Kidney (tissue), 14 donors: Measurements from ENCODE around the gene OPHN1. TPM values are rescaled to one million over a fixed set of nuclear protein-coding genes. Genes with fewer than 3 reads are reported as not detected.

ENCODE experiments used
- DNase-seq, 5 donors: peaks; one replicate each; pipeline ENCODE4 v3.0.0-alpha.2; 2013 to 2020
- FAIRE-seq: peaks from 2 replicates; lab custom pipeline; 2012; peaks lifted over from hg19 to GRCh38; lab: Jason Lieb, UNC
- H3K27ac ChIP-seq, 2 donors: one replicate each; pipeline ENCODE4 v1.7.0; 2013; ENCODE audit warnings: low read depth in 2 of 2, low read length in 2 of 2, inconsistent platforms in 1 of 2
- H3K27me3 ChIP-seq: one replicate; pipeline ENCODE4 v1.7.1; 2013; ENCODE audit warnings: low read length, inconsistent platforms; ENCODE audit not compliant: control insufficient read depth, insufficient read depth
- H3K36me3 ChIP-seq, 3 donors: one replicate each; pipeline versions ENCODE4 v1.7.0 to v1.7.1; 2013; ENCODE audit warnings: low read length in 3 of 3, control low read depth in 1 of 3, inconsistent platforms in 1 of 3; ENCODE audit not compliant: insufficient read depth in 3 of 3, control insufficient read depth in 2 of 3
- H3K4me1 ChIP-seq, 3 donors: one replicate each; pipeline versions ENCODE4 v1.7.0 to v1.7.1; 2013; ENCODE audit warnings: low read length in 3 of 3, inconsistent platforms in 1 of 3, low read depth in 1 of 3; ENCODE audit not compliant: control insufficient read depth in 2 of 3, insufficient read depth in 2 of 3
- H3K4me3 ChIP-seq, 3 donors: one replicate each; pipeline versions ENCODE4 v1.7.0 to v1.8.1; 2013; ENCODE audit warnings: low read length in 3 of 3, control low read depth in 1 of 3, inconsistent platforms in 1 of 3
- H3K9ac ChIP-seq, 3 donors: one replicate each; pipeline versions ENCODE4 v1.7.0 to v1.7.1; 2013; ENCODE audit warnings: low read length in 3 of 3, control low read depth in 1 of 3, inconsistent platforms in 1 of 3
- H3K9me3 ChIP-seq, 3 donors: one replicate each; pipeline versions ENCODE4 v1.7.0 to v1.7.1; 2013; ENCODE audit warnings: low read length in 3 of 3, control low read depth in 1 of 3, inconsistent platforms in 1 of 3; ENCODE audit not compliant: control insufficient read depth in 2 of 3, insufficient read depth in 1 of 3
- intact Hi-C: fragments of 100-400 bp; cut with DNase I; formaldehyde crosslinking; loops from one replicate; pipeline ENCODE4 v1.11.1; 2022
- polyA plus RNA-seq: library from polyadenylated mRNA; stranded (reverse); fragments of 350-450 nt; fragmentation: Illumina TruSeq; extraction: RNeasy Lipid Tissue Mini Kit (QIAGEN cat#74804); gene quantifications from one replicate; pipeline ENCODE4 v1.2.3, GENCODE V29; 2014; ENCODE audit warnings: low read depth, low replicate concordance; ENCODE audit not compliant: insufficient read depth
- total RNA-seq: library from RNA; stranded (reverse); fragmentation: NEBNext Ultra II Directional; extraction: Animal tissue kit (Norgen Biotek cat#: 25700); gene quantifications from one replicate; pipeline ENCODE4 v1.2.1, GENCODE V29; 2021
- TF ChIP-seq, protein P1 (sequence below): IDR thresholded peaks from 3 replicates; pipeline ENCODE4 v1.5.1; 2012; ENCODE audit warnings: mild to moderate bottlenecking, moderate library complexity, borderline replicate concordance; ENCODE audit not compliant: insufficient read depth; ENCODE audit errors: extremely low read depth
- donor health status: control.
- donor health status: control.
- donor health status: control.
- donor health status: control.
- donor health status: control.
- donor health status: DM: yes; HTN: yes; CAD: no.
- donor health status: Normal renal cell carcinoma (clear cell type).

OPHN1 gene
- total and polyA plus RNA-seq, 2 donors from 2014 or later: 1.9 to 9.5 TPM

DNA sequence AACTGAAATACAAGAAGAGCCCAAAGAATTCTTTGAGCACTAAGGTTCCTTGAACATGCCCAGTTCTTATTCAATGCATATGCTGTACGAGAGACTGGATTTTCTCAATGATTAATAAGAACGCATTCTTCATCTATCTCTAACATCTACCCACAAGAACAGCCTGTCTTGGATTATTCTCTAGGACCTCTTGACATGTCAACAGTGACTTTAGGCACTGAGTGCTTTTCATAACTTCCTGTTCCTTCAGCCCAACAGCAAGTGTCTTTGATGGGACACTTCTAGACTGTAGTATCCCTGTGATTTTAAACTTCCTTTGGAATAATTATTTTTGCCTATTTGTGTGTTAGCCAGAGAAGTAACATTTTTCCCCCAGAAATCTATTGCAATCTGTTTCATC, 69.3 kb downstream of the OPHN1 start:
- intact Hi-C loops: no loop called here
- H3K9me3 ChIP-seq: no peaks in the 10 kb centered on the region
- DNase-seq: no peak
- H3K9ac ChIP-seq: no peak overlapping the region
- no peak overlapping the region for H3K27ac ChIP-seq
- H3K27me3 ChIP-seq: no peaks in the 10 kb centered on the region
- H3K4me1 ChIP-seq: no peaks in the 10 kb centered on the region
- no peaks in the 10 kb centered on the region for H3K36me3 ChIP-seq
- no peak for FAIRE-seq
- no peak overlapping the region for H3K4me3 ChIP-seq
- TF ChIP-seq, protein P1, sequence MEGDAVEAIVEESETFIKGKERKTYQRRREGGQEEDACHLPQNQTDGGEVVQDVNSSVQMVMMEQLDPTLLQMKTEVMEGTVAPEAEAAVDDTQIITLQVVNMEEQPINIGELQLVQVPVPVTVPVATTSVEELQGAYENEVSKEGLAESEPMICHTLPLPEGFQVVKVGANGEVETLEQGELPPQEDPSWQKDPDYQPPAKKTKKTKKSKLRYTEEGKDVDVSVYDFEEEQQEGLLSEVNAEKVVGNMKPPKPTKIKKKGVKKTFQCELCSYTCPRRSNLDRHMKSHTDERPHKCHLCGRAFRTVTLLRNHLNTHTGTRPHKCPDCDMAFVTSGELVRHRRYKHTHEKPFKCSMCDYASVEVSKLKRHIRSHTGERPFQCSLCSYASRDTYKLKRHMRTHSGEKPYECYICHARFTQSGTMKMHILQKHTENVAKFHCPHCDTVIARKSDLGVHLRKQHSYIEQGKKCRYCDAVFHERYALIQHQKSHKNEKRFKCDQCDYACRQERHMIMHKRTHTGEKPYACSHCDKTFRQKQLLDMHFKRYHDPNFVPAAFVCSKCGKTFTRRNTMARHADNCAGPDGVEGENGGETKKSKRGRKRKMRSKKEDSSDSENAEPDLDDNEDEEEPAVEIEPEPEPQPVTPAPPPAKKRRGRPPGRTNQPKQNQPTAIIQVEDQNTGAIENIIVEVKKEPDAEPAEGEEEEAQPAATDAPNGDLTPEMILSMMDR: no peak

DNA sequence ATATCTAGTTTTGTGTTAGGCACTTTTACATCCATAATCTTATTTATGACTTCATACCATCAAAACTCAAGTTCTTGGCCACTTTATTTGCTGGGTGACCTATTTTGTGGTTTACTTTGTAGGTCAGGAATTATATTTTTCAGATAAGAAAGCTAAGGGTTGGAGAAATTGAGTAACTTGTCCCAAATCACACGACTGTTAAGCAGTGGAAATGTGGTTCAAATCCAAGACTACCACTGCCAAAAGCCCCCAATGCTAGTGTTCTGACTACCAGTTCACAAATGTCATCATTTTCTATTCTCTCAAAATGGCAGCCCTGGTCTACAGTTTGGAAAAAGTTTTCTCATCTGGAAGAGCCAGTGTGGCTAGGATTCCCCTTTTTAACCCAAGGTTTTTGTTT, 74.6 kb downstream of the OPHN1 start:
- Histone ChIP-seq H3K4me3 (no peak overlapping the region), H3K9me3 (no peaks in the 10 kb centered on the region), H3K27me3 (no peaks in the 10 kb centered on the region), H3K4me1 (no peaks in the 10 kb centered on the region), H3K36me3 (no peaks in the 10 kb centered on the region), H3K27ac (no peak overlapping the region), H3K9ac (no peak overlapping the region)
- intact Hi-C loops: no loop called here
- no peak for FAIRE-seq
- no peak for DNase-seq
- TF ChIP-seq, protein P1: no peak

DNA sequence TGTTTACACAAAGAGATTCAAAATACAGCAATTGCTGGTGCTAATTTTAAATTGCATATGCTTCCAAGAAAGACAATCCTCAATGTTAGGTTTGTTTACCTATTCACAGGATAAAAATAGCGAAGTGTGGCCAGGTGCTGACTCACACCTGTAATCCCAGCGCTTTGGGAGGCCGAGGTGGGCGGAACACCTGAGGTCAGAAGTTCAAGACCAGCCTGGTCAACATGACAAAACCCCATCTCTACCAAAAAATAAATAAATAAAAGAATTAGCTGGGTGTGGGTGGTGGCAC, 77.7 kb downstream of the OPHN1 start:
- Histone ChIP-seq H3K36me3 (no peaks in the 10 kb centered on the region), H3K9ac (no peak overlapping the region), H3K4me3 (no peak overlapping the region), H3K27me3 (no peaks in the 10 kb centered on the region), H3K4me1 (no peaks in the 10 kb centered on the region), H3K9me3 (no peaks in the 10 kb centered on the region), H3K27ac (no peak overlapping the region)
- TF ChIP-seq, protein P1: no peak
- intact Hi-C loops: no loop called here
- DNase-seq: no peak
- FAIRE-seq: no peak

DNA sequence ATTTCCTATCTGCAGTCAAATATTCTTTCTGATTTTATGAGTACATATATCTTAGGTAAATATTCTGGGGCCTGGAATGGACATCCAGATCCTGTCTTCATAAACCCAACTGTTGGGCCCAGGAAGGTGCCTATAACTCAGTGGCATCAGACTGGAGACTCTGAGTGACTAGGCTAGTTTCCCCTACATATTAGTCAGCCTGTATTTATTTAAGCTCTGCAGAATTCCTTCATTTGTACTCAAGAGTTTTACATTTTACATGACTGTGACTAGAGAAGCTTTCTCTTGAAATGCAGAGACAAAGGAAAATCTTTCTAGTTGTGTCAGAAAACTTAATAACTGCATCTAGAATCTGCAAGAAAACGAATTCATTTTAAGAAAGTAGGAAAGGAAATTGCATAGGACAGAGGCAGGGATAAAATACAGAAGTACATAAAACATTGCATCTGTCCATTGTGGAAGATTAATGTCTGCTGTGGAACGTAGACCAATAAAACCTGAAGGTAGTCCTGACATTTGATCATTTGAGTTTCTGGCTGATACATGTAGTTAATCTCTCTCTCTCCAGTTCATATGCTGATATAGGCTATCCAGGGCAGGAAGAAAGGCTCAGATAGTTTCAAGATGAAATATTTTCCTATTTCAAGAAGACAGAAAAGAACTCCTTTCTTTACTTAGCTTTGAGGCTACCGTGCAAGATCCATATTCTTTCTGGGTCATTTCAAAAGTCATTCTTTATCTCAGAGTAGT, 78.2 kb downstream of the OPHN1 start:
- TF ChIP-seq, protein P1: no peak
- Histone ChIP-seq H3K27me3 (no peaks in the 10 kb centered on the region), H3K36me3 (no peaks in the 10 kb centered on the region), H3K9ac (no peak overlapping the region), H3K27ac (no peak overlapping the region), H3K4me3 (no peak overlapping the region), H3K9me3 (no peaks in the 10 kb centered on the region), H3K4me1 (no peaks in the 10 kb centered on the region)
- FAIRE-seq (no peak), DNase-seq (peak in 2 of 5 donors; percentile 13 to 29)
- intact Hi-C loops: no loop called here
